ENCODE data around the gene ST3GAL5.
"Not testable (repeated sequence)": the region's sequence is repeated elsewhere in the genome, so short reads cannot be mapped to it uniquely, and the experiment has no call there.

Gene ST3GAL5

GRCh38 chr2:85888684-85889626 is at the start of gene ST3GAL5:
ST3GAL5 (minus strand) TSS chr2:85888990; CDS start chr2:85888905, 85 bp downstream.
- DNase-seq (ENCODE audit: low read depth in 2 of 2, low spot score in 1 of 2): peak; percentile 90 to 96

DNA sequence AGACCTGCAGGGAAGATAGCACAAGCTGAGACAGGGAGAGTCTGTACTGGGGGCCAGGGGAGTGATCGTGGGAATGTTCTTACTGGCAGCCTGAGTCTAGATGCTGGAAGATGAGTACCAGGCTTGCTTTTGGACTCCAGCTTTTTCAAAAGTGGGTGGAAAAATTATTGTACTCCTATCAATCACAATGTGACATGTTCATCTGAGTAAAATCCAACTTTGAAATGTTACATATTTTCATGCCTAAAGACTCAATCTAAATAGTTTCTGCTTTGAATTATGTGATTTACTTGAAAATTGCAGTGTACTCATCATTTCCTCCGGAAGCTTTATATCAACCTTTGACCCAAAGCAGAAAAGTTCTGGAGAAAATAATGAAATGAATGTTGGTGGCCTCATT is 49.7 kb upstream of the ST3GAL5 start:
- DNase-seq (ENCODE audit: low read depth in 2 of 2, low spot score in 1 of 2): no peak

- DNase-seq (ENCODE audit: low read depth in 2 of 2, low spot score in 1 of 2): no peak
Observed at GRCh38 chr2:85937069-85937439, 48.3 kb upstream of the ST3GAL5 start.

DNA sequence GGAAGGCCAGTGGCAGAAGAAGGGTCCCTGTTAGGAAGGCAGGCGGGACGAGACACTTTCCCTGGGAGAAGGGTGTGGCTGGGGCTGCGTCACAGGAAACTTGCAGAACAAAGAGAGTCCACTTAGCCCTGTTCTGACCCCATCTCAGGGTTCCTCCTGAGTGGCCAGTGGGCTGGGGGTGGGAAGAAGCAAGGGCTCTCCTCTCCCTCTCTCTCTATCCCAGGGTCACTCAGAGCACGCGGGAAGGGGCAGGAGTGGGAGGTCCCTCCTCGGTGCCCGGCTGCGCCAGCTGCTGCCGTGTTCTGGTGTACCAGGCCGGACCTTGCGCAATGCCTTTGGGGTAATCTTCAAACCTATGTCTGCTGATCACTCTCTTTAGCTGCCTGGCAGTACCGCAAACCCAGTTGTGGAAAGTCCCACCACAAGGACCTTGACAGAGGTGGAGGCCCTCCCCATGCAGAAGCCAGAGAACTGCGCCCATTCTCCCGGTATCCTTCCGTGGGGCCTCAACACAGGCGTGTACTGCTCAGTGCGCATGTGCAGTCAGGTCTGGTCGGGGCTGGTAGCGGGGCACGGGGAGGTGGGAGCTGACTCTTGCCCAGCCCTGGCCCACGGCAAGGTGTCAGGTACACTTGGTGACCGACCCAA is 47.8 kb upstream of the ST3GAL5 start:
- no peak for DNase-seq (ENCODE audit: low read depth in 2 of 2, low spot score in 1 of 2)

- DNase-seq (ENCODE audit: low read depth in 2 of 2, low spot score in 1 of 2): no peak
Observed at GRCh38 chr2:85935746-85936208, 47.0 kb upstream of the ST3GAL5 start.

DNA sequence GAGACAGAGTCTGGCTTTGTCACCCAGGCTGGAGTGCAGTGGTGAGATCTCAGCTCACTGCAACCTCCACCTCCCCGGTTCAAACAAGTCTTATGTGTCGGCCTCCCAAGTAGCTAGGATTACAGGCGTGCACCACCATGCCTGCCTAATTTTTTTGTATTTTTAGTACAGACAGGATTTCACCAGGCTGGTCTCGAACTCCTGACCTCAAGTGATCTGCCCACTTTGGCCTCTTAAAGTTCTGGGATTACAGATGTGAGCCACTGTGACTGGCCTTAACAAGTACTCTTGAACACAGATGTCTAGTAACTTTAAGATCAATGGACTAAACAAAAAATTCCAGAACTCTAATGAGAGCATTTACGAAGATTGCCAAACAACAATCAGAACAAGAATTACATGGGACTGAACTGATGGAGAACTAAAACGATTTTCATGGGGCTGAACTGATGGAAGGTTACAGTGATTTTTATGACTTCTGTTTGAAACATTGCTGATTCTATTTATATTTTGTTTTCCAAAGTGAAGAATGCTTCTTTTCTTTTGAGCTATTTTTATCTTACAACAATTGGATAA is 46.5 kb upstream of the ST3GAL5 start:
- no peak for DNase-seq (ENCODE audit: low read depth in 2 of 2, low spot score in 1 of 2)

DNA sequence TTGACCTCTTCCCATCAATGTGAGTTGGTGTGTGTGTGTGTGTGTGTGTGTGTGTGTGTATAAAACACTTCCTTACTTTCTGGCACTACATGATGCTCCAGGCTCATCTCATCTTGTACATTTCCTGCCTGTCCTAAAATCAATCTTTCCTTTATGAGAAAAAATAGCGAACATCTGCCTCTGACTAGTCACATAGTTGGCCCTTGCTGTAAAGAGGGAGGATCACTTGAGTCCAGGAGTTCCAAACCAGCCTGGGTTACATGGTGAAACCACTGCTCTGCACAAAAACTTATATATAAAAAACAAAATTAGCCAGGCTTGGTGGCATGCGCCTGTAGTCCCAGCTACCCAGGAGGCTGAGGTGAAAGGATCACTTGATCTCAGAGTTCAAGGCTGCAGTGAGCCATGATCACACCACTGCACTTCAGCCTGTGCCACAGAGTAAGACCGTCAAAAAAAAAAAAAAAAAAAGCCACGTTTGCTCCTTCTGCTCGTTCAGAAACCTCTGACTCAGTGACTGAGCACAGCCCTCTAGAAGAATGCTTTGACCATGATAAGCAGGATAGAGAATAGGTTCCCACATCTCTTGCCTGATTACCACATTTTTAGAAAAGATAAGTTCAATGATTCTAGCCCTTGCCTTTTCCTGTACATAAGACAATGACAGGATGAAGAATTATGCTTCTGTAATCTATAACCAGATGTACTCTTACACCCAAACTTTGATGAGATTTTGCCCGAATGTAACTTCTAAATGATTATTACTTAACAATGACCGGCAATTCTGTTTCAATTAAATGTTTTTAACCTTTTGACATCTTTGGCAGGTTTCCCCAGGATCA is 45.2 kb upstream of the ST3GAL5 start:
- DNase-seq (ENCODE audit: low read depth in 2 of 2, low spot score in 1 of 2): no peak

DNA sequence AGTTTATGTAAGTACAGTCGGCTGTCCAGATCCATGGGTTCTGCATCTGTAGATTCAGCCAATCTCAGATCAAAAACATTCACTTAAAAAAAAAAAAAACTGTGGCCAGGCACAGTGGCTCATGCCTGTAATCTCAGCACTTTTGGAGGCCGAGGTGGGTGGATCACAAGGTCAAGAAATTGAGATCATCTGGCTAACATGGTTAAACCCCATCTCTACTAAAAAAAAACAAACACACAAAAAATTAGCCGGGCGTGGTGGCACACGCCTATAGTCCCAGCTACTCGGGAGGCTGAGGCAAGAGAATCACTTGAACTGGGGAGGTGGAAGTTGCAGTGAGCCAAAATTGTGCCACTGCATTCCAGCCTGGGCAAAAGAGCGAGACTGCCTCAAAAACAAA is 42.4 kb upstream of the ST3GAL5 start:
- not testable (repeated sequence) for DNase-seq (ENCODE audit: low read depth in 2 of 2, low spot score in 1 of 2)

DNA sequence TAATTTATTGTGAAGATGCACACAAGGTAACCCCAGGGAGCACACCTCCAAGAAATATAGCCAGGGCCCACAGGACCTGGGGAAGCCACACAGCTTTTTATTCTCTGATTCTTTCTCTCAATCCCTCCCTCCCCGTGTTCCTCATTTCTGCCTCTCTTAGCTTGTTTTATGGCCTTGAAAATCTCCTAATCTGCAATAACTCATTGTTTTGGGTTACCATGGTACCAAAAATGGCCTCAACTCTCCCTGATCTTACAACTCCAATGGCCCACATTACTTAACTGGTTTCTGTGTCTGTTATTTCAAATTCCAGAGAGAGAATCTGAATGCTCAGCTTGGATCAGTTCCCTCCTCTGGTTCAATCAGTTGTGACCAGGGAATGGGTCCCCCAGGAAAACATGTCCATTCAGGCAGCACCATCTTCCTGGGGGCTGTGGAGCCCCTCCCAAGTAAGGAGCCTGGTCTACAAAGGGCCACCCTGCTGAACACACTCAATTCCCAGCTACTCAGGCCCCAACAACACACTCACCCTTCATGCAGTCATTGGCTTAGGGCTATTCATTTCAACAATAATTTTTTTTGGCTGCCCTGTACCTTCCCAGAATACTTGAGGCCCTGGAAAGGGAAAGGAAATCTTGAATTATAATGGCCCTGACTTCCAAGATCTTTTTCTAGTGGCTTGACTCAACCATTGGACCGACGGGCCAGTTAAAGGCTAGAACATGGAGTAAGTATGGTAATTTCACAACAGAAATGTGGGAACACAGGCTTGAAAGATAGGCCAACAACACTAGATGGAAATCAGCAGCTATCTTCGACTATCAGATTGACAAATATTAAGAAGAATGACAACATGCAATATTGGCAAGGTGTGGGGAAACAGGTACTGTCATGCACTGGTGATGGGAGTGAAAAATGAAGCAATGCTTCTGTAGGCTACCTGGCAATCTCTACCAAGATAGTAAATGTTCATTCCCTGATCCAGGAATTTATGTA is 41.6 kb upstream of the ST3GAL5 start:
- DNase-seq (ENCODE audit: low read depth in 2 of 2, low spot score in 1 of 2): no peak

GRCh38 chr2:85929096-85930050 is 40.6 kb upstream of the ST3GAL5 start:
- DNase-seq (ENCODE audit: low read depth in 2 of 2, low spot score in 1 of 2): no peak

DNA sequence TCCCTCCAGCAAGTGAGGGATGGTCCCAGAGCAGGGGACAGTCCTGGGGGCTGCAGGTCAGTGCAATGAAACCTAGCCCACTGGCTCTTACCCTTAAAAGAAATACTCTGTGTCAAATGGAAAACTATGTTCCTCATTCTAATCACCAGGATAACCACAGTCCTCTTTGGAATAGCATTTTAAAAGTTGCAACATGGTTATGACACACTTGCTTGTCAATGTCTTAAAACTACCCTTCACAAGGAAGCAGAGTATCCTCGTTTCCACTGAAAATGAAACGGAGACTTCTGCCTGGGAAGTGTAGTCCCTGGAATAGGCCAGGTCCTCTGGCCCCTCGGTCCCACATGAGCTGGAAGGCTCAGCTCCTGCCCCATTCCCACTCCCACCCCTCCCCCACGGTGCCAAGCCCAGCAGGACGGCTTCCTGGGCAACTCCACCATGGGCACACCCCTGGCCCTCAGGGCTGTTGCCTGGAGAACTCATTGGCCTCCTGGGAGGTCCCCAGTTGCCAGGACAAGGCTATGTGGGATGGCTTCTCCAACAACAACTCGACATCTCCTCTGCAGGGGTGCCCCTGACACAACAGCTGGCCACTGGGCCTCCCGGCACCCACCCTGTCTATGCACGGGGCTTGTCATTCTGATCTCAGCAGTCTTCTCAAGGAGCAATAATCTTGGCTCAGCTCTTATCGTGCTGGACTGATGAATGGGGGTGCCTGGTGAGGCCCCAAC is 38.3 kb upstream of the ST3GAL5 start:
- DNase-seq (ENCODE audit: low read depth in 2 of 2, low spot score in 1 of 2): no peak

DNA sequence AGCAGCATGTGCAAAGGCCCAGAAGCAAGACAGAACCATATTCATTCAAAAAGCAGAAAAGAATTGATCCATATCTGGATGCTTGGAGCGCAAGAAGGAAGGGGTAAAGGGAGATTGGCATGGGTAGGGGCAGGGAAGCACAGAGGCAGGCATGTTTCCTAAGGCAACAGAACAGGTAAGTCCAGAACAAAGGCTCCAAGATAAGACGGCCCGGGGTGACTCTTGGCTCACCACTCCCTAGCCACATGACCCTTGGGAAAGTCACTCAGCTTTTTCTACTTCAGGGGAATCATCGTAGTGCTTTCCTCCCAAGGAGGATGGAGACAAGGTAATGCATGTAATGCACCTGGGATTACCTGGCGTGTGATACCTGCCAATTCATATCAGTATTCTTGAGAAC is 37.7 kb upstream of the ST3GAL5 start:
- no peak for DNase-seq (ENCODE audit: low read depth in 2 of 2, low spot score in 1 of 2)

- no peak for DNase-seq (ENCODE audit: low read depth in 2 of 2, low spot score in 1 of 2)
Observed at GRCh38 chr2:85925216-85925671, 36.5 kb upstream of the ST3GAL5 start.

DNA sequence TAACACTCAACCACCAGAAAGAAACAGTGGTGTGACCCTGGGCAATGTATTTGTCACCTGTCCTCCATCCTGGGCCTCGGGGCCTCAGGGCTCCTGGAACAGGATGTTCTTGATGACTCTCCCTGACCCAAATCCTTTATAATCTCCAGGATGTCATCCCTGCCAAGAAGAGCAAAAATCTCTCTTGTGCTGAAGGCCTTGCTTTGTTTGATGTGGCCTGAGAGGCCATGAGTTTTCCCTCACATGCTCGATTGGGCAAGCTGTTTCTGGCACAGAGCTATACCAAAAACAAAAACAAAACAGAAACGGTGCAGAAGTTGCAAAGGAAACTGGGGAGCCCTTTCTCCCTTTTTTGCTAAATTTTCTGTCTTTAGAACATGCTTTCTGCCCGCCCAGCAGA is 35.7 kb upstream of the ST3GAL5 start:
- DNase-seq (ENCODE audit: low read depth in 2 of 2, low spot score in 1 of 2): no peak

DNA sequence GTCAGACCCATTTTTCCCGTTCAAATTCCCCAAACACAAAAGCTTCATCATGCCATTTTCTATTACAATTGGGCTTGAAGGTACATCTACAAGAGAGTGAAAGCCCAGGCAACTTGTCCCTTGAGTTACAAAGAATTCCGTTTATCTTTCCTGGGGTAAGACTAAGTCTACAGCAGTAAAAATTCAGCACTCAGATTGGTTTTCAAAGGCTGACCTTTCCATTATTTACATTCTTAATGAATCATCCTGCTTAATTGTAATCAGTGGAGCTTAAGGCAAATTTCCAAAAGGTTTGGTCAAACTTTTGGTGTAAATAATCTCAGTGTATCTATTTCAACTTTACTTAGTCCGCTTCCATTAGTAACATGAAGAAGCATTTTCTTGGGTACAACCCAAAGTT is 33.4 kb upstream of the ST3GAL5 start:
- no peak for DNase-seq (ENCODE audit: low read depth in 2 of 2, low spot score in 1 of 2)

DNA sequence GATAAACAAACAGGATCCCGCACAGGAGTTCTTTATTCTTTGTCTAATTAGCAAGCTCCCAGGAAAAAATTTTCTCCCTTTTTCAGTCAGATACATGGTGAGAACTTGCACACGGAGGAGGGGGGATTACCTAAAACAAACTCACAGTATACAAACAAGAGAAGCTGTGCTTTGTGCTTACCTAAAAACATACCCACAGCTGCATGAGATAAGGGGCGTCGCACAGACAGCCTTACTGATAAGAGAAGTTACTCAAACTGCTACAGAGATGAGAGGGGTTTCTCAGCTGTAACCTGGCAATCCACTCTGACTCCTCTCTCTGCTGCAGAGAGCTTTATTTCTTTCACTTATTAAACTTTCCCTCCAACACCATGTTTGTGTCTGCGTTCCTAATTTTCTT is 32.9 kb upstream of the ST3GAL5 start:
- no peak for DNase-seq (ENCODE audit: low read depth in 2 of 2, low spot score in 1 of 2)

DNA sequence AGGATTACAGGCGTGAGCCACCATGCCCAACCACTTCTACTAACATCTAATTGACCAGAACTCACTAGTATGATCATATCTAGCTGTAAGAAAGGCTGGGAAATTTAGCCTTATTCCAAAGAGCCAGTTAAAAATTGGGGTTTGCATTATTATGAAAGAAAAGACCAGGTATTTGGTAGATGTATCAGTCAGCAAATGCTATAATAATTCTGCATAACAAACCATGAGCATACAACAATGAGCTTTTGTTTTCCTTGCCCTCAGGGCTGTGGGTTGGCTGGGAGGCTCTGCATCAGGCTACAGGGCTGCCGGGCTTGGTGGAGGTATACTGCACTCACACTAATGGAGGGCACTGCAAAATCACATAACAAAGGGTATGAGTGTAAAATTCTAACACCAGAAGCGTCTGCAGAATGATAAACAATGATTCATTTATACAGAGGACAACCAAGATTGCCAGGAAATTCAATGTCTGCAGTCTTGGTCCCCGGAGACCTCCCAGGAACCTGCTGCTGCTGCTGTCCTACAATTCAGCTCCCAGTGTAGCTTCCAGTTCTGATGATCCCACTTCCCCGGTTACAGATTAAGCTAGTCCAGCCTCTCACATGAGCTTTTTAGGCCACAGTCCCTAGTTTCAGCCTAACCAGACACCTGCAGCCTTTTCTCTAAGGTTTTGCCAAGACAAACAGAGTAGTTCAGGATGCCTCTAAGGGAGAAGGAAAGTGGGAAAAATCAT is 32.2 kb upstream of the ST3GAL5 start:
- DNase-seq (ENCODE audit: low read depth in 2 of 2, low spot score in 1 of 2): no peak
